ENCODE data around the gene EPHA8.

EPHA8 gene

GRCh38 chr1:22536506-22536905, 26.8 kb upstream of the EPHA8 start:
- DNase-seq (ENCODE audit: low read depth): no peak

GRCh38 chr1:22537441-22538139, 25.7 kb upstream of the EPHA8 start:
- DNase-seq (ENCODE audit: low read depth): no peak

- DNase-seq (ENCODE audit: low read depth): no peak
Observed at GRCh38 chr1:22539510-22540118, 23.7 kb upstream of the EPHA8 start.

- no peak for DNase-seq (ENCODE audit: low read depth)
Observed at GRCh38 chr1:22540337-22540736, 23.0 kb upstream of the EPHA8 start.

- DNase-seq (ENCODE audit: low read depth): no peak
Observed at GRCh38 chr1:22542886-22543285, 20.4 kb upstream of the EPHA8 start.

GRCh38 chr1:22543679-22544078, 19.6 kb upstream of the EPHA8 start:
- DNase-seq (ENCODE audit: low read depth): no peak

GRCh38 chr1:22544606-22545005, 18.7 kb upstream of the EPHA8 start:
- no peak for DNase-seq (ENCODE audit: low read depth)

GRCh38 chr1:22545141-22545540, 18.1 kb upstream of the EPHA8 start:
- no peak for DNase-seq (ENCODE audit: low read depth)

- no peak for DNase-seq (ENCODE audit: low read depth)
Observed at GRCh38 chr1:22547186-22547817, 16.0 kb upstream of the EPHA8 start.

GRCh38 chr1:22547818-22548462, 15.3 kb upstream of the EPHA8 start:
- DNase-seq (ENCODE audit: low read depth): no peak

- no peak for DNase-seq (ENCODE audit: low read depth)
Observed at GRCh38 chr1:22550021-22550420, 13.3 kb upstream of the EPHA8 start.

- DNase-seq (ENCODE audit: low read depth): no peak
Observed at GRCh38 chr1:22551591-22551990, 11.7 kb upstream of the EPHA8 start.

- no peak for DNase-seq (ENCODE audit: low read depth)
Observed at GRCh38 chr1:22552021-22552420, 11.3 kb upstream of the EPHA8 start.

- DNase-seq (ENCODE audit: low read depth): no peak
Observed at GRCh38 chr1:22553104-22553880, 10.0 kb upstream of the EPHA8 start.

- DNase-seq (ENCODE audit: low read depth): no peak
Observed at GRCh38 chr1:22553991-22554522, 9.2 kb upstream of the EPHA8 start.

GRCh38 chr1:22555371-22555656, 8.0 kb upstream of the EPHA8 start:
- DNase-seq (ENCODE audit: low read depth): no peak

- no peak for DNase-seq (ENCODE audit: low read depth)
Observed at GRCh38 chr1:22556391-22557104, 6.7 kb upstream of the EPHA8 start.

- DNase-seq (ENCODE audit: low read depth): no peak
Observed at GRCh38 chr1:22557341-22557950, 5.8 kb upstream of the EPHA8 start.

GRCh38 chr1:22563671-22564602, 648 bp downstream of the EPHA8 start:
- DNase-seq (ENCODE audit: low read depth): no peak

GRCh38 chr1:22566161-22566560, 2.9 kb downstream of the EPHA8 start:
- no peak for DNase-seq (ENCODE audit: low read depth)
